Suprapubic skin (tissue), 4 donors: ENCODE results near the gene GPRIN1. TPM values are rescaled to one million over a fixed set of nuclear protein-coding genes. Genes with fewer than 3 reads are reported as not detected.

Experiments
- DNase-seq, 2 donors: peaks; one replicate each; pipeline ENCODE4 v3.0.0-alpha.2; 2019; ENCODE audit warnings: low spot score in 2 of 2
- H3K27ac ChIP-seq: fragments of 200-600 bp; sonication (generic); one replicate; pipeline ENCODE4 v1.5.1; 2019
- H3K27me3 ChIP-seq: fragments of 200-600 bp; sonication (generic); one replicate; pipeline ENCODE4 v1.5.1; 2019
- H3K36me3 ChIP-seq: fragments of 200-600 bp; sonication (generic); one replicate; pipeline ENCODE4 v1.5.1; 2019
- H3K4me1 ChIP-seq: fragments of 200-600 bp; sonication (generic); one replicate; pipeline ENCODE4 v1.5.1; 2019
- H3K4me3 ChIP-seq: fragments of 200-600 bp; sonication (generic); one replicate; pipeline ENCODE4 v1.5.1; 2019; ENCODE audit warnings: mild to moderate bottlenecking
- H3K9me3 ChIP-seq: fragments of 200-600 bp; sonication (generic); one replicate; pipeline ENCODE4 v1.5.1; 2019
- EP300 ChIP-seq: sonication (generic); formaldehyde crosslinking; IDR thresholded peaks from one replicate; pipeline ENCODE4 v1.6.1; 2017; ENCODE audit warnings: antibody characterized with exemption
- POLR2A ChIP-seq, 2 donors: fragments of 450-650 bp; IDR thresholded peaks; one replicate each; pipeline ENCODE4 v1.6.1; 2017; ENCODE audit warnings: antibody characterized with exemption in 2 of 2, mild to moderate bottlenecking in 2 of 2, moderate library complexity in 2 of 2
- POLR2AphosphoS5 ChIP-seq, 3 donors: sonication (generic); formaldehyde crosslinking; IDR thresholded peaks; one replicate each; pipeline ENCODE4 v1.6.1; 2017; ENCODE audit warnings: antibody characterized with exemption in 3 of 3
- WGBS: methylation state at CpG from one replicate; pipeline ENCODE4 v1.1.5; 2018; 5-methylcytosine and 5-hydroxymethylcytosine counted together
- total RNA-seq, 4 donors: library from RNA; depleted of rRNA; stranded (reverse); fragments of >200 nt; gene quantifications; one replicate each; pipeline ENCODE4 v1.1.0, GENCODE V29; 2016
- TF ChIP-seq, protein P1 (sequence below), 2 donors: fragments of 200-600 bp in 1 of 2; fragments of 450-650 bp in 1 of 2; sonication (generic) in 1 of 2; IDR thresholded peaks; one replicate each; pipeline ENCODE4 v1.5.1; 2016 to 2019; ENCODE audit warnings: antibody characterized with exemption in 2 of 2, mild to moderate bottlenecking in 1 of 2, moderate library complexity in 1 of 2

The GPRIN1 gene
- total RNA-seq, 4 donors from 2014 or later, result 0.24 to 2.8 (median 1.5) TPM

DNA sequence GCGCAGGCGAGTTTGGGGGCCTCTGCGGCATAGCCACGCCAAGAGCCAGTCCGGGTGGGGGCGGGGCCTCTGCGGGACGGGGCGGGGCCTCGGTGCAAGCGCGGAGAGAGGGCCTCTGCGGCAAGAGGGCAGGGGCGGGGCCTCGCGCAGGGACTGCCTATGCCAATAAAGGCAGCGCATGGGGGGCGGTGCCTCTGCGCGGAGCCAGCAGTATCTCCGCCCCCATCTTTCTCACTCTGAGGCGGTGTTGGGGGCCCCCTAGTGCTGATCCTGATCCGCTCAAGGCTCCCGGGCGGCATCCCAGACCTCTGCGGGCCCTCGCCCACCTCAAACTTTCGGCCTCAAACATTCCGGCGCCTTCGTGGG is 9.2 kb upstream of the GPRIN1 start:
- H3K36me3 ChIP-seq, result no peaks in the 10 kb centered on the region
- no peak overlapping the region for H3K27ac ChIP-seq
- peaks cover 86% of the 10 kb centered on the region for H3K27me3 ChIP-seq
- DNase-seq, result no peak
- no peak overlapping the region for H3K4me3 ChIP-seq
- WGBS, result no CpG with 5 or more reads among the region's 31 CpGs
- H3K4me1 ChIP-seq, result peaks cover 19% of the 10 kb centered on the region
- TF ChIP-seq POLR2A (IDR thresholded peaks at IDR 0.05) (no peak), EP300 (no peak), POLR2AphosphoS5 (IDR thresholded peaks at IDR 0.05) (no peak)
- TF ChIP-seq, protein P1, sequence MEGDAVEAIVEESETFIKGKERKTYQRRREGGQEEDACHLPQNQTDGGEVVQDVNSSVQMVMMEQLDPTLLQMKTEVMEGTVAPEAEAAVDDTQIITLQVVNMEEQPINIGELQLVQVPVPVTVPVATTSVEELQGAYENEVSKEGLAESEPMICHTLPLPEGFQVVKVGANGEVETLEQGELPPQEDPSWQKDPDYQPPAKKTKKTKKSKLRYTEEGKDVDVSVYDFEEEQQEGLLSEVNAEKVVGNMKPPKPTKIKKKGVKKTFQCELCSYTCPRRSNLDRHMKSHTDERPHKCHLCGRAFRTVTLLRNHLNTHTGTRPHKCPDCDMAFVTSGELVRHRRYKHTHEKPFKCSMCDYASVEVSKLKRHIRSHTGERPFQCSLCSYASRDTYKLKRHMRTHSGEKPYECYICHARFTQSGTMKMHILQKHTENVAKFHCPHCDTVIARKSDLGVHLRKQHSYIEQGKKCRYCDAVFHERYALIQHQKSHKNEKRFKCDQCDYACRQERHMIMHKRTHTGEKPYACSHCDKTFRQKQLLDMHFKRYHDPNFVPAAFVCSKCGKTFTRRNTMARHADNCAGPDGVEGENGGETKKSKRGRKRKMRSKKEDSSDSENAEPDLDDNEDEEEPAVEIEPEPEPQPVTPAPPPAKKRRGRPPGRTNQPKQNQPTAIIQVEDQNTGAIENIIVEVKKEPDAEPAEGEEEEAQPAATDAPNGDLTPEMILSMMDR (IDR thresholded peaks at IDR 0.05), result no peak
- H3K9me3 ChIP-seq, result no peaks in the 10 kb centered on the region

DNA sequence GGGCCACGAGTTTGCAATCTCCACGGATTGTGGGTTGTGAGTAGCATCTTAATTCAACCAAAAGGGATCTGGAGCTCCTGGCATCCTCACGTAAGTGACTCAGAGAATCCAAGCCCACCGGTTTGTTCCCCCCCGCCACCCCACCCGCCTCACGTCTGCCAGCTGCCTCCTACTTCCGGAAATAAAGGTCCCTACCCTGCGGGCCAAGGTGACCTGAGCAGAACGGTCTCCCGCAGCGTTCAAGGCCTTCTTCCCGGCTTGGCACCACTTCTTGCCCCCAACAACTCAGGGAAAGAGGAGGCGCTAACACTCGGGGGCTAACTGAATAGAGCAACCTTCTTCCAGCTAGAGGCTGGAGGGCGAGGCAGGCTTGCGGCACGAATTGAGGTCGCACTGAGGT is 8.8 kb upstream of the GPRIN1 start:
- no peak overlapping the region for H3K27ac ChIP-seq
- no peak for DNase-seq
- H3K4me3 ChIP-seq, result no peak overlapping the region
- H3K9me3 ChIP-seq, result no peaks in the 10 kb centered on the region
- H3K36me3 ChIP-seq, result no peaks in the 10 kb centered on the region
- H3K27me3 ChIP-seq, result peaks cover 82% of the 10 kb centered on the region
- WGBS, result 38% methylated on average over 15 of the region's 19 CpGs
- TF ChIP-seq POLR2AphosphoS5 (IDR thresholded peaks at IDR 0.05) (no peak), EP300 (no peak), POLR2A (IDR thresholded peaks at IDR 0.05) (no peak)
- TF ChIP-seq, protein P1 (IDR thresholded peaks at IDR 0.05), result no peak
- H3K4me1 ChIP-seq, result peaks cover 19% of the 10 kb centered on the region

DNA sequence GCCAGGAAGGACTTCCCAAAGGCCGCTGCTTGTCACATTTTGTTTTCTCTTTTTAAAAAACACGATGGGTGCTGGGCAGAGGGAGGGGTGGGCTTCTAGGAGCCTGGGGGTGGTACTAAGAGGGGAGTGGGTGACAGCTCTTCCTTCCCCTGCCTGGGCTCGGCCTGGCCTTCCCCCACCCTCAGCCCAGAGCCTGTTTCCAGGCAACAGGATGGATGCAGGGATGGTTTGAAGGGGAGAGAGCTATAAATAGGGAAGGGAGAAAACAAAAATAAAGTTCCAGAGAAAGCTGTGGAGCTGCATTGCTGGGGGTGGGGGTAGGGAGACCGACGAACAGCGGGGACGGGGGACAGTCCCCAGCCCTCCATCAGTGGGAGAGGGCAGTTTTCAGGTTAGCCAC is 6.6 kb upstream of the GPRIN1 start:
- TF ChIP-seq POLR2AphosphoS5 (IDR thresholded peaks at IDR 0.05), result no peak
- TF ChIP-seq POLR2A (IDR thresholded peaks at IDR 0.05), result no peak
- TF ChIP-seq, protein P1 (IDR thresholded peaks at IDR 0.05), result no peak
- no peak for TF ChIP-seq EP300
- Histone ChIP-seq H3K9me3 (no peaks in the 10 kb centered on the region), H3K36me3 (no peaks in the 10 kb centered on the region), H3K27me3 (peaks cover 76% of the 10 kb centered on the region), H3K4me1 (peaks cover 19% of the 10 kb centered on the region), H3K4me3 (no peak overlapping the region), H3K27ac (no peak overlapping the region)
- no peak for DNase-seq
- WGBS, result 77% methylated on average over 7 of the region's 7 CpGs

DNA sequence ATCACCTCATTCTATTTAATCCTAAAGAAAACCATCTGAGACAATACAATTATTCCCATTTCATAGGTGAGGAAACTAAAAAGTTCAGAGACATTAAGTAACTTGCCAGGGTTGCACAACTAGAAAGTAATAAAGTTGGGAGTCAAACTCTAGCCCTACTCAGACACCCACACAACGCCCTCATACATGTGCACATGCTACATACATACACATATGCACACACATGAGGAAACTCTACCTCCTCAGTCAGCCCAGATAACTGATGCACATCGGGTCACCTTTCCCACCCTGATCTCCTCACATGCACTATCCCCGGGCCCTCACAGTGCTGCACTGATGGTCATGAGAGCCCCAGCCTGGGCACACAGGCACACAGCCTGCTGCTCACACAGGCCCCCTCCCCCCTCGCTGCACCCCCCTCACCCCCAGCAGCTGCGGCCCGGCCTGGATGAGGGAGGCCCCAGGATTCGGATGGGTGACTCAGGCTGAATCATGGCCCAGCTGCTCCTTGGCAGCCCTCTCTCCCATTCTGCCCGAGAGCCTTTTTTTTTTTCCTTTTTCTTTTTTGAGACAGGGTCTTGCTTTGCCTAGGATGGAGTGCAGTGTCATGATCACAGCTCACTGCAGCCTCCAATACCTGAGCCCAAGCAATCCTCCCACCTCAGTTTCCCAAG is 5.0 kb upstream of the GPRIN1 start:
- DNase-seq, result no peak
- no peak overlapping the region for H3K4me3 ChIP-seq
- no peaks in the 10 kb centered on the region for H3K36me3 ChIP-seq
- H3K27ac ChIP-seq, result no peak overlapping the region
- H3K4me1 ChIP-seq, result peaks cover 20% of the 10 kb centered on the region
- TF ChIP-seq POLR2AphosphoS5 (IDR thresholded peaks at IDR 0.05) (no peak), POLR2A (IDR thresholded peaks at IDR 0.05) (no peak), EP300 (no peak)
- TF ChIP-seq, protein P1 (IDR thresholded peaks at IDR 0.05), result no peak
- no peaks in the 10 kb centered on the region for H3K9me3 ChIP-seq
- H3K27me3 ChIP-seq, result peaks cover 68% of the 10 kb centered on the region
- 49% methylated on average over 8 of the region's 8 CpGs for WGBS

DNA sequence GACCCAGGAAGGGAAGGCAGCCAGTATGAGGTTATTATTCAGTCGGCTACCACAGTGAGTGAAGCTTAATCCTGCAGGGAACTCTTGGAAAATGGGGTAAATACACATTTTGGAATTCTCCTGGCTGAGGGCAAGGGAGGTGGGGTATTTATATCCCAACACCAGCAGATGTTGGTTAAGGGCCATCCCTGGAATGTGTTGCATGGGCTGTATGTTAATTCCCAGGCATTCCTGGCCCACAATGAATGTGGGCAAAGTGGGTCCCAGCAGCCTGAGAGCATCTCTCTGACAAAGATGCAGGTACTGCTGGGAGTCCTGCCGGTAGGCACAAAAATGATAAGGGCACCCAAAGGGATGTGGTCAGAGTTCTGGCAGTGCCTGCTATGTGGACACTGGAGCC is 2.9 kb upstream of the GPRIN1 start:
- TF ChIP-seq EP300, result no peak
- no peak for TF ChIP-seq POLR2AphosphoS5 (IDR thresholded peaks at IDR 0.05)
- no peak for TF ChIP-seq POLR2A (IDR thresholded peaks at IDR 0.05)
- TF ChIP-seq, protein P1 (IDR thresholded peaks at IDR 0.05), result no peak
- WGBS, result 78% methylated on average over 2 of the region's 2 CpGs
- peaks cover 17% of the 10 kb centered on the region for H3K4me1 ChIP-seq
- H3K4me3 ChIP-seq, result no peak overlapping the region
- H3K27me3 ChIP-seq, result peaks cover 61% of the 10 kb centered on the region
- no peak for DNase-seq
- no peak overlapping the region for H3K27ac ChIP-seq
- H3K9me3 ChIP-seq, result no peaks in the 10 kb centered on the region
- no peaks in the 10 kb centered on the region for H3K36me3 ChIP-seq
